Measurements from ENCODE around the gene ABCF3.

The ABCF3 gene

DNA sequence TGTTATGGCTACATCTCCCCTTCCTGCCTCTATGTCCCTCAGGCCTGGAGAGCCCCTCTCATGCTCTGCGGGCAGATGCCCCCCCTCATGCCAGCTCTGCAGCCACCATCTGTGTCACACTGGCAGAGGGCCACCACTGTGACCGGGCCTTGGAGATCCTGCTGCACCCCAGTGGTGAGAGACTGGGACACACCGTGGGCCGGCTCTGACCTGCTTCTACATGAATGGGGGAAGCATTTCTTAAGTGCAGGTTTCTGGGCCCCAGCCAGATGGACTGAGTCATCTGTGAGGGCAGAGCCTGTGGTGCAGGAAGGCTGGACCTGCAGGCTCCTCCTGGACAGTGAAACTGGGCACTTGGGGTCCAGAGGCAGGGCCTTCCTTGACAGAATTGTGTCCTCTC is 48.2 kb downstream of the ABCF3 start:
- no peak for DNase-seq

GRCh38 chr3:184234671-184235380 is 48.8 kb downstream of the ABCF3 start:
- DNase-seq: no peak

DNA sequence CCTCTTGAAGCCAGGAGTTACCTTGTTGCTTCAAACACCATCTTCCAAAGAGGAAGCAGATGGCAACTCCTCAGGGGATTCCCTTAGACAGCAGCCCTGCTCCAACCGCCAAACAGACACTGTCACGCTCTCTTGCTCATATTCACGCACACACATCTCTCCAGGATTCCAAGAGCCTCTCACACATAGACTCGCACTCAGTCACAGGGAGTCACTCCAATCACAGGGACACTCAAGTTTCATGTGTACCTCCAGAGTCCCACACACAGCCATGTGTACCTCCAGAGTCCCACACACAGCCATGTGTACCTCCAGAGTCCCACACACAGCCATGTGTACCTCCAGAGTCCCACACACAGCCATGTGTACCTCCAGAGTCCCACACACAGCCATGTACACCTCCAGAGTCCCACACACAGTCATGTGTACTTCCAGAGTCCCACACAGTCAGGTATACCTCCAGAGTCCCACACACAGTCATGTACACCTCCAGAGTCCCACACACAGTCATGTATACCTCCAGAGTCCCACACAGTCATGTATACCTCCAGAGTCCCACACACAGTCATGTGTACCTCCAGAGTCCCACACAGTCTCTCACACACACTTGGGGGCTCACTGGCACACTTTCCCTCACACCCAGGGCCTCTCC is 49.5 kb downstream of the ABCF3 start:
- no peak for DNase-seq

GRCh38 chr3:184236033-184236410 is 50.0 kb downstream of the ABCF3 start:
- no peak for DNase-seq

GRCh38 chr3:184236636-184237035 is 50.6 kb downstream of the ABCF3 start:
- DNase-seq: no peak

- DNase-seq: no peak
These were observed 51.2 kb downstream of the ABCF3 start for GRCh38 chr3:184237211-184237610.

GRCh38 chr3:184237807-184238206 is 51.8 kb downstream of the ABCF3 start:
- no peak for DNase-seq

DNA sequence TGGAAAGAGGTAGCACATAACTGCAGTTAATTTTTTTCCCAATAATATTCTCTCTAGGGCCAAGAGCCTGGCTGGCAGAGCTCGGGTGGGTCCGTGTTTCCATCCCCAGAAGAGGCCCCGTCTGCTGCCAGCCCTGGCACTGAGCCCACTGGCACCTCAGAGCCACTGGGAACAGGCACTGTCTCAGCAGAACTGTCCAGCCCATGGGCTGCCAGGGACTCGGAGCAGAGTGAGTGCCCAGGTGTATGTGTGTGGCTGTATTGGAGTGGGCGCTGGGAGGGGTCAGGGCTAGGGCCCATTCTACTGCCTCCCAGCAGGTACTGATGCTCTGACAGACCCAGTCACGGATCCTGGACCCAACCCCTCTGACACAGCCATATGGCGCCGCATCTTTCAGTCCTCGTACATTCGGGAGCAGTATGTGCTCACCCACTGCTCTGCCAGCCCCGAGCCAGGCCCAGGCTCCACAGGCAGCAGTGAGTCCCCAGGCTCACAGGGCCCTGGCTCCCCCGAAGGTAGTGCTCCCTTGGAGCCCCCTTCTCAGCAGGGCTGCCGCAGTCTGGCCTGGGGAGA is 52.3 kb downstream of the ABCF3 start:
- DNase-seq: no peak

DNA sequence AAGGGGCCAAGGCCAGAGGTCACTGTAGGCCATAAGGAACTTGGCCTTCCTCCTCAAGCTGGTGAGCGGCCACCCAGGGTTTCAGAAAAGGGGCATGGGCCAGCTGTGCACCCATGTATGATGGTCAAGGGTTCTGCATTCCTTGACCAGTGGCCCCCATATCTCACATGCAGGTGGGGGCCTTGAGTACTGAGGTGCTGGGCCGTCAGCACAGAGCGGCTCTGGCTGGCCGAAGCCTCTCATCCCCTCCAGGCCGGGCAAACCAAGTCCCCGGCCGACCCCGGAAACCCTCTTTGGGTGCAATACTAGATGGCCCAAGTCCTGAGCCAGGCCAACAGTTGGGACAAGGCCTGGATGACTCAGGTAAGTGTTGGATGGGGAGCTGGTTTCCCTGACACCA is 53.2 kb downstream of the ABCF3 start:
- DNase-seq: no peak

DNA sequence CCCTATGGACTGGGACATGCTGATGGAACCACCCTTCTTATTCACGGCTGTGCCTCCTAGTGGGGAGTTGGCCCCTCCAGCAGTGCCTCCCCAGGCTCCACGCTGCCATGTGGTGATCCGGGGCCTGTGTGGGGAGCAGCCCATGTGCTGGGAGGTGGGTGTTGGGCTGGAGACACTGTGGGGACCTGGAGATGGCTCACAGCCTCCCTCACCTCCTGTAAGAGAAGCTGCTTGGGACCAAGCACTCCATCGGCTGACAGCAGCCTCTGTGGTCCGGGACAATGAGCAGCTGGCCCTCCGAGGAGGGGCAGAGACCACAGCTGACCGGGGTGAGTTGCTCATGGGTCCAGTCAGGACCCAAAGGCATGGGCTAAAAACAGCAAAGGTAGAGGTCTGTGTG is 53.7 kb downstream of the ABCF3 start:
- DNase-seq: no peak

GRCh38 chr3:184240384-184241140 is 54.6 kb downstream of the ABCF3 start:
- no peak for DNase-seq

GRCh38 chr3:184241141-184241446 is 55.1 kb downstream of the ABCF3 start:
- no peak for DNase-seq

DNA sequence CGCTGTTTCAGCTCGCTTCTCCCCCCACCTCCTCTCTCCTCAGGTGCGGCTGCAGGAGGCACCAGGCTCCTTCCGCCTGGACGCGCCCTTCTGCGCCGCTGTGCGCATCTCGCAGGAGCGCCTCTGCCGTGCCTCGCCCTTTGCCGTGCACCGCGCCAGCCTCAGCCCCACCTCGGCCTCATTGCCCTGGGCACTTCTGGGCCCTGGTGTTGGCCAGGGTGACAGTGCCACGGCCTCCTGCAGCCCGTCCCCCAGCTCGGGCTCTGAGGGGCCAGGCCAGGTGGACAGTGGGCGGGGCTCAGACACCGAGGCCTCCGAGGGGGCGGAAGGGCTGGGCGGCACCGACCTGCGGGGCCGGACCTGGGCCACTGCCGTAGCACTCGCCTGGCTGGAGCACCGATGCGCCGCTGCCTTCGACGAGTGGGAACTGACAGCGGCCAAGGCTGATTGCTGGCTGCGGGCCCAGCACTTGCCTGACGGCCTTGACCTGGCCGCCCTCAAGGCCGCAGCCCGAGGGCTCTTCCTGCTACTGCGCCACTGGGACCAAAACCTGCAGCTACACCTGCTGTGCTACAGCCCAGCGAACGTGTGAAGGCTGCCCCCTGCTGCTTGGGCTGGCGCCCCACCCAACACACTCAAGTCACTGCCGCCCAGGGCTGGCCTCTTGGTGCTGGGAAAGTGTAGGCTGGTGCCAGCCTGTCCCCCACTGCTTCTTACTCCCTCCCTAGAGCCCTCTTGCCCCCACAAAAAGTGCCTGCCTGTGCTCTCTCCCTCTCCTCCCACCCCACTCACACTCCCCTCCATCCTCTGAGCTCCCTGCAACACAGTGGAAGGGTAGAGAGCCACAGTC is 55.7 kb downstream of the ABCF3 start:
- no peak for DNase-seq

- no peak for DNase-seq
These were observed 56.3 kb downstream of the ABCF3 start for GRCh38 chr3:184242297-184242685.

Measured in activated CD4-positive, alpha-beta T cell treated with anti-CD3 and anti-CD28 coated beads, Interleukin-2, amount 50 U/mL, for 4 hours (primary cell).